NCI-H748 treated with DMSO at 0.1 percent for 48 hours (cell line): ENCODE measurements around the gene CADM2.
"Not testable (repeated sequence)": the region's sequence is repeated elsewhere in the genome, so short reads cannot be mapped to it uniquely, and the experiment has no call there.

ENCODE experiments used
- DNase-seq: peaks from one replicate; lab custom pipeline; 2025; lab: John Stamatoyannopoulos, UW

Gene CADM2

DNA sequence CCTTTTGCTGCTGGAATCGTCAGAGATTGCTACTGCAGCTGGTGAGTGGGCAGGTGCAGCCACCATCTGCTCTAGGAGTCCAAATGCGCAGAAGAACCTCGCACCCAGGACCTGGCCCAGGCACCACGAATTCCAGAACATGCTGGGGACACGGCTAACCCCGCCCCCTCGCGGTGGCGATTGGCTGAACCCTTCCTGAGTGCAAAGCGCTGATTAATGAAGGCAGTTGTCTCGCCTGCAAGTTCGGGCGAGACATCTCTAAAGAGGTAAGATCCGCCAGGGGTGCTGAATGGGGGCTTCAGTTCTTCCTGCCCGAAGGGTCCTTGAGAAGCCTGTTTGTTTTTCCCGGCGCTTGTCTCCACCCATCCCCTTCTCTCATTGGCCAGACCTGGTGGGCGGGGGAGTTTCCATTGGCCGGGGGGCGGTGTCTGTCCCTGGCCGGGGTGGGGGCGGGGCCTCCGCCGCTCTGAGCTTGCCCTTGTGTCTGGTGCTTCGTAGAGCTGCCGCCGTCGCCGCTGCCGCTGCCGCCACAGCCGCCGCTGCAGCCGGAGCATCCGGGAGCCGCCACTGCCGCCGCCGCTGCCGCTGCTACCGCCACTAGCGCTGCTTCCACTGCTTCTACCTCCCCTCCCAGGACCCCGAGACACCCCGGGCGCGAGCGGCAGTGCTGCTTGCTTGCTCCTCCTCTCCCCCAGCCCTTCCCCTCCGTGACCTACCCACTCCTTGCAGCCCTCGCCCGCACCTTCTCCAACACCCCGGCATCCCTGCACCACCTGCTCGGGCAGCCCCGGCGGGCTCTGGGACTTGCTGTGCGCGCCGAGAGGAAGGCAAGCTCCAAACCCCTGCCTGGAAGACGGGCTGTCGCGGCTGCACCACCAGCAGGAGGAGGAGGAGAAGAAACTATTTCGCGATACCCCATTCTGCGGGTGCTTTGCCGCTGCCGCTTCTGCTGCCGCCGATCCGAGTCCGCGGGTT, at the start of gene CADM2:
TSS of gene CADM2 (plus strand) at position 495 of the 975 bp plus-strand sequence.
- DNase-seq: peak; percentile 65

DNA sequence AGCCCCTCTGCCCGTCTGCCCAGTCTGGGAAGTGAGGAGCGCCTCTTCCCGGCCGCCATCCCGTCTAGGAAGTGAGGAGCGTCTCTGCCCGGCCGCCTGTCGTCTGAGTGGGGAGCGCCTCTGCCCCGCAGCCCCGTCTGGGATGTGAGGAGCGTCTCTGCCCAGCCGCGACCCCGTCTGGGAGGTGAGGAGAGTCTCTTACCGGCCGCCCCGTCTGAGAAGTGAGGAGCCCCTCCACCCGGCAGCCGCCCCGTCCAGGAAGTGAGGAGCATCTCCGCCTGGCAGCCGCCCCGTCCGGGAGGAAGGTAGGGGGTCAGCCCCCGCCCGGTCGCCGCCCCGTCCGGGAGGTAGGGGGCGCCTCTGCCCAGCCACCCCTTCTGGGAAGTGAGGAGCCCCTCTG, 40.2 kb upstream of the CADM2 start:
- not testable (repeated sequence) for DNase-seq

DNA sequence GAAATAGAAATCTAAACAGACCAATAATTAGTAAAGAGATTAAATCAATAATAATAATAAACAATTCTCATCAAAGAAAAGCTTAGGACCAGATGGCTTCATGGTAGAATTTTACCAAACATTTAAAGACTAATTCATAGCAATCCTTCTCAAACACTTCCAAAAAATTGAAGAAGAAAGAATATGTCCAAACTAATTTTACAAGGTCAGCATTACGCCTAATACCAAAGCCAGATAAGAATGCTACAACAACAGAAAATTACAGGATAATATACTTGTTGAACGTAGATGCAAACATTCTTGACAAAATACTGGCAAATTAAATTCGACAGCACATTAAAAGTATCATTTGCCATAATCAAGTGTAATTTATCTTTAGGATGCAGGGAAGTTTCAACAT, 36.1 kb upstream of the CADM2 start:
- no peak for DNase-seq

GRCh38 chr3:84925571-84925970, 33.2 kb upstream of the CADM2 start:
- no peak for DNase-seq

DNA sequence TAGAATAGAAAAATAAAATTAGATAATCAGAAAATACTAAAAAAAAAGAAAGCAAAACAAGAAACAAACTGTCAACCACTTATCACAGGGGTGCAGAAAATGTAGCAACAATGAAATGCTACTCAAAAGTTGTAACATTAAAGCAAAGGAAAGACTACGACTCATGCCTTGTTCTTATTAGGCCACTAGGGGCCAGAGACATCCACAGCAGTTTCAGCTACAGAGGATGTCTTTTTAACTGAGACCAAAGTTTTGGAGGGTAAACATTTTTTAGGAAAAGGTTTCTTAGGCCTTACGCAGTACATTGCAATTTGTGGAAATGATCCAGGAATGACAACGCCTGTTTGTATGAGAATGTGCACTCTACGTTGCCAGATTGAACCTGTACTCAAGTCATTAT, 15.4 kb upstream of the CADM2 start:
- no peak for DNase-seq

GRCh38 chr3:84946240-84946639, 12.5 kb upstream of the CADM2 start:
- no peak for DNase-seq

GRCh38 chr3:84959470-84960271, 882 bp downstream of the CADM2 start:
- DNase-seq: peak; percentile 11

DNA sequence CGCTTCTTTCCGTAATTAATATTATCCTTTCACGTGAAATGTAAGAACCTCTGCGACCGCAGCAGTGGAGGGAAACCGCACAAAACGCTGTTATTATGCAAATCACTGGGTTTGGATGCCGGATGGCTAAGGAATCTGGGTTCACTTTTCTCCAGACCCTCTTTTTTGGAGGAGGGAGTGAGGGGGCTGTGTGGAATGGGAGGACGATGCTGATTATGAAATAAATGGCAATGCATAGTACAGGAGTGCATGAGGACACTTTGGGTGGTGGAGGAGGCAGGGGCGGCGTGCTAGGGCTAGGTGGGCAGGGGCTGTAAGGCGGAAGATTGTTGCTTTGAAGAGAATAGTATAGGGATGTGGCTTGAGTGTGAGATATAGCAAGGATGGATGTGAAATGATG, 1.8 kb downstream of the CADM2 start:
- DNase-seq: peak; percentile 16

GRCh38 chr3:84961011-84961410, 2.2 kb downstream of the CADM2 start:
- no peak for DNase-seq

- DNase-seq: no peak
Measured at GRCh38 chr3:84961521-84962255, 2.9 kb downstream of the CADM2 start.

DNA sequence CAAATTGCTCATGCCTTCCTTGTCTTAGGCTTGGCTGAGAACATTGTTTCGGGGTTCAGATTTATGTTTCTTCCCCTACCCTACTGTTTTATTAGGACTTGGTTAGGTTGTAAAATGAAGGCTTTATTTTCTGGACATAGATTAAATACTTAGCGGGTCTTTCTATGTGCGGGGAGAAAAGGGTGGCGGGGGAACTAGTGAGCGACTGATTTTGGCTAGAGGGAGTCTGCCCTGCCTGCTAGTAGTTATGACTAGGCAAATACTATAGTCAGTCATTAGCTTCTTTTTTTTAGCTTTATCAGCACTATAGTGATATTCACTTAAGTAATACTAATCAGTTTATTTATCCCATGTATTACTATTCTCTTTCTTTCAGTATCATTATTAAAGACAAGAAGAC, 3.6 kb downstream of the CADM2 start:
- no peak for DNase-seq

DNA sequence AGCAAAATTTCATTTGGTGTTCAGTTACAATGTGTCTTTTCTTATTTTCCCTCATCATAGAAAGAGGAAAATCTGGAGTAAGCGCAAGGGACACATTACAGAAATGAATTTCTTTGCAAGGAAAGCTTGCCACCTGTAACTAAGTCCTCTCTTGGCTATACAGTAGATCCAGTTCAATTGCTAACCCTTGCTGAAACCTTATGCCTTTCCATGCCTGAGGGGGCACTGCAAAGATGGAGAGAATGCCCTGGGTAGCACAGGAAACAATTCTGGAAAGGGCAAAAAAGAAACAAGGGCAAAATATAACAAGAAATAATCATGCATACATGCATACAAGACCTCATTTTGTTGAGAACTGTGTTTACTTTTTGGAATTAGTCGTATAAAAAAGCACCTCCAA, 4.3 kb downstream of the CADM2 start:
- no peak for DNase-seq

GRCh38 chr3:84965141-84965540, 6.4 kb downstream of the CADM2 start:
- DNase-seq: no peak

- no peak for DNase-seq
Measured at GRCh38 chr3:84967767-84968581, 9.2 kb downstream of the CADM2 start.

DNA sequence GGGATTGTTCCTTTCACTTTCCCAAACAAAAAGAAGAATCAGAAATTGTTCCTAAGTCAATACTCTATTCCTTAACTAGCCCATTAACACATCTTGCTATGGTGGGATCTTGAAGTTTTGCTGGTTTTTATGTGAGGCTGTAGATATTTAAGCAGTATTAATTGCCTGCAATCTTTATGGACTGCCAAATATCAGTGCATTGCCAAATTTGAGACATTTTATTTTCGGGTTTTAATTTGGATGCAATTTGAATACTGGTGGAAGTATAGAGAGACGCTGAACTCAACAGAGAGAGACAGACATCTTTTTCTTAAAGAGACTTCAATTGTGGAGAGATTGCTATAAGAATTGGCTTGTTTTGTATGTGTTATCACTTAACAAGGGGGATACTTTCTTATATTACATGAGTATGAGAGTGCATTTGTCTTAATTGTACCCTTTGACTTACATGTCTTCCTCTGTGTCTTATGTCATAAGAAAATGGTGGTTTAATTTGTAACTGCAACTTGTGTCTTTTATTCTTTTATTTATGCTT, 10.0 kb downstream of the CADM2 start:
- DNase-seq: no peak

- DNase-seq: no peak
Measured at GRCh38 chr3:84974347-84974746, 15.6 kb downstream of the CADM2 start.

DNA sequence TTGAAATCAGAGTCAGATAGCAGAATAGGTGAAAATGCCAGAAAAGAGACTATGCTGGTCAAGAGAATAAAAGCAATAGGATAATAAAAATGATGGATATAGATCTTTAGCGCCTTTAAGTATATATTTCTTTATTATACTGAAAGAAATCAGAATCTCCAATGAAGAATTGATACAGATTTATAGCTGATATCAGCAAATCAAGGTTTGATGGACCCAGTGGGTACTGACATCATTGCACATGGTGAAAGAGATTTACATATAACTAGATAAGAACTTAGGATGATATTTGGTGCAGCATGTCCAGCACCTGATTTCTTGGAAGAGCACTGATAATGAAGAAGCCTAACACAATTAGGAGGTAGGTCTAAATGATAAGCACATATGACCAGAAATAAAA, 18.2 kb downstream of the CADM2 start:
- no peak for DNase-seq

DNA sequence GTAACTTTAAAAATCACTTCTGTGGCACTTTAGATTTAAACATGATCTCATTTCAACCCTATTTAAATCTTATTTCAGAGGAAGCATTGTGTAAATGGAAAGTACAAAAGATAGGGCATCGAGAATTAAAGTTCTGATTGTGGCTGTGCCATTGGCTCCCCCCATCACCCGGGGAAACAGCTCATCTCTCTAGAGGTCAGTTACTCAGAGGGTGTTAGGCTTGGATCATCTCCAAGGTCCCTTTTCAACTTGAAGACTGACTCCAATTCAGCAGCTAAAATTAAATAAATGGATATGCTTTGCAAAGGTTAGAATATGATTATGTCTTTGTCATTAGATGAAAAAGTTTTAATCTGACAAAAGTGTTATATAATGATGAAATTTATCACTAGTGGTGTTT, 20.1 kb downstream of the CADM2 start:
- no peak for DNase-seq

GRCh38 chr3:84980011-84980410, 21.2 kb downstream of the CADM2 start:
- DNase-seq: no peak

GRCh38 chr3:84980456-84980855, 21.7 kb downstream of the CADM2 start:
- DNase-seq: no peak

GRCh38 chr3:84983490-84983889, 24.7 kb downstream of the CADM2 start:
- no peak for DNase-seq
